Esophagus squamous epithelium (tissue), 4 donors: ENCODE results near the gene CYP21A2.

ENCODE experiments used
- POLR2A ChIP-seq, 4 donors: fragments of 450-650 bp; IDR thresholded peaks; one replicate each; pipeline ENCODE4 v1.6.1; 2017; ENCODE audit warnings: antibody characterized with exemption in 4 of 4, mild to moderate bottlenecking in 4 of 4, moderate library complexity in 3 of 4
- TF ChIP-seq, protein P1 (sequence below), 6 experiments: fragments of 450-650 bp in 4 of 6; fragments of 200-600 bp in 2 of 6; sonication (generic) in 2 of 6; IDR thresholded peaks; one replicate each; pipeline ENCODE4 v1.5.1; 2016 to 2019; ENCODE audit warnings: antibody characterized with exemption in 6 of 6, mild to moderate bottlenecking in 4 of 6, moderate library complexity in 4 of 6

DNA sequence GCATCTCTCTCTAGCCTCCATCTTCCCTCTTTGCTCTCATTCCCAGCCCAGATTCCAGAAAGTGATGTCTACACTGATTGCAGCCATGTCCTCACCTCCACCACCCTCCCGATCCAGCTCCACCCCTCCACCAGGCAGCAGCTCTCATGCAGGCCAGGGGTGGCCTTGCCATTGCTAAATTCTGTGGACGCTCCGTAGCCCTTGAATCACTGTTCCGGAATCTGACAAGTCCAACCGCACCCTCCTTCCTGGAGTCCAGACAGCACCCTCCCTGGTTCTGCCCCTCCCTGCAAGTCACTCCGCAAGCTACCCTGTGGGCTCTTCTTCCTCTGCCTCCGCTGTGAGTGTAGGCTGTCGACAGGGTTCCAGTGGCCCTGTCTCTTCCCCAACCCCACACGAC is 44.7 kb downstream of the CYP21A2 start:
- TF ChIP-seq, protein P1, sequence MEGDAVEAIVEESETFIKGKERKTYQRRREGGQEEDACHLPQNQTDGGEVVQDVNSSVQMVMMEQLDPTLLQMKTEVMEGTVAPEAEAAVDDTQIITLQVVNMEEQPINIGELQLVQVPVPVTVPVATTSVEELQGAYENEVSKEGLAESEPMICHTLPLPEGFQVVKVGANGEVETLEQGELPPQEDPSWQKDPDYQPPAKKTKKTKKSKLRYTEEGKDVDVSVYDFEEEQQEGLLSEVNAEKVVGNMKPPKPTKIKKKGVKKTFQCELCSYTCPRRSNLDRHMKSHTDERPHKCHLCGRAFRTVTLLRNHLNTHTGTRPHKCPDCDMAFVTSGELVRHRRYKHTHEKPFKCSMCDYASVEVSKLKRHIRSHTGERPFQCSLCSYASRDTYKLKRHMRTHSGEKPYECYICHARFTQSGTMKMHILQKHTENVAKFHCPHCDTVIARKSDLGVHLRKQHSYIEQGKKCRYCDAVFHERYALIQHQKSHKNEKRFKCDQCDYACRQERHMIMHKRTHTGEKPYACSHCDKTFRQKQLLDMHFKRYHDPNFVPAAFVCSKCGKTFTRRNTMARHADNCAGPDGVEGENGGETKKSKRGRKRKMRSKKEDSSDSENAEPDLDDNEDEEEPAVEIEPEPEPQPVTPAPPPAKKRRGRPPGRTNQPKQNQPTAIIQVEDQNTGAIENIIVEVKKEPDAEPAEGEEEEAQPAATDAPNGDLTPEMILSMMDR (IDR thresholded peaks at IDR 0.05): no peak
- no peak for TF ChIP-seq POLR2A (IDR thresholded peaks at IDR 0.05)
